ENCODE data around the gene ASPRV1. TPM values are rescaled to one million over a fixed set of nuclear protein-coding genes. Genes with fewer than 3 reads are reported as not detected.

The ASPRV1 gene
- total RNA-seq, 1 experiment from 2014 or later: 1.3 TPM

GRCh38 chr2:69989441-69990105 lies 28.1 kb upstream of the ASPRV1 start:
- DNase-seq (ENCODE audit: low spot score): no peak
- in situ Hi-C loops (cut with HindIII; ENCODE audit: low sequenced_read_pairs): no loop called here

GRCh38 chr2:69989009-69989408 lies 27.6 kb upstream of the ASPRV1 start:
- no peak for DNase-seq (ENCODE audit: low spot score)
- in situ Hi-C loops (cut with HindIII; ENCODE audit: low sequenced_read_pairs): no loop called here

- in situ Hi-C loops (cut with HindIII; ENCODE audit: low sequenced_read_pairs): no loop called here
- DNase-seq (ENCODE audit: low spot score): no peak
Observed at GRCh38 chr2:69988086-69988635, 26.7 kb upstream of the ASPRV1 start.

GRCh38 chr2:69986691-69987090 lies 25.3 kb upstream of the ASPRV1 start:
- DNase-seq (ENCODE audit: low spot score): no peak
- in situ Hi-C loops (cut with HindIII; ENCODE audit: low sequenced_read_pairs): no loop called here

GRCh38 chr2:69985688-69986087 lies 24.3 kb upstream of the ASPRV1 start:
- in situ Hi-C loops (cut with HindIII; ENCODE audit: low sequenced_read_pairs): no loop called here
- DNase-seq (ENCODE audit: low spot score): no peak

GRCh38 chr2:69985216-69985615 lies 23.8 kb upstream of the ASPRV1 start:
- DNase-seq (ENCODE audit: low spot score): no peak
- in situ Hi-C loops (cut with HindIII; ENCODE audit: low sequenced_read_pairs): no loop called here

GRCh38 chr2:69983392-69983966 lies 22.0 kb upstream of the ASPRV1 start:
- in situ Hi-C loops (cut with HindIII; ENCODE audit: low sequenced_read_pairs): no loop called here
- no peak for DNase-seq (ENCODE audit: low spot score)

- DNase-seq (ENCODE audit: low spot score): no peak
- in situ Hi-C loops (cut with HindIII; ENCODE audit: low sequenced_read_pairs): no loop called here
Observed at GRCh38 chr2:69979902-69980807, 18.7 kb upstream of the ASPRV1 start.

- in situ Hi-C loops (cut with HindIII; ENCODE audit: low sequenced_read_pairs): no loop called here
- DNase-seq (ENCODE audit: low spot score): no peak
Observed at GRCh38 chr2:69977906-69978482, 16.6 kb upstream of the ASPRV1 start.

- no peak for DNase-seq (ENCODE audit: low spot score)
- in situ Hi-C loops (cut with HindIII; ENCODE audit: low sequenced_read_pairs): no loop called here
Observed at GRCh38 chr2:69977186-69977585, 15.8 kb upstream of the ASPRV1 start.

- no peak for DNase-seq (ENCODE audit: low spot score)
- in situ Hi-C loops (cut with HindIII; ENCODE audit: low sequenced_read_pairs): no loop called here
Observed at GRCh38 chr2:69975853-69976462, 14.5 kb upstream of the ASPRV1 start.

- in situ Hi-C loops (cut with HindIII; ENCODE audit: low sequenced_read_pairs): no loop called here
- DNase-seq (ENCODE audit: low spot score): no peak
Observed at GRCh38 chr2:69975136-69975852, 13.9 kb upstream of the ASPRV1 start.

- in situ Hi-C loops (cut with HindIII; ENCODE audit: low sequenced_read_pairs): no loop called here
- no peak for DNase-seq (ENCODE audit: low spot score)
Observed at GRCh38 chr2:69973335-69973735, 11.9 kb upstream of the ASPRV1 start.

- no peak for DNase-seq (ENCODE audit: low spot score)
- in situ Hi-C loops (cut with HindIII; ENCODE audit: low sequenced_read_pairs): no loop called here
Observed at GRCh38 chr2:69972822-69973221, 11.4 kb upstream of the ASPRV1 start.

- in situ Hi-C loops (cut with HindIII; ENCODE audit: low sequenced_read_pairs): no loop called here
- DNase-seq (ENCODE audit: low spot score): no peak
Observed at GRCh38 chr2:69969991-69970390, 8.6 kb upstream of the ASPRV1 start.

GRCh38 chr2:69969126-69969983 lies 7.9 kb upstream of the ASPRV1 start:
- DNase-seq (ENCODE audit: low spot score): no peak
- in situ Hi-C loops (cut with HindIII; ENCODE audit: low sequenced_read_pairs): no loop called here

- DNase-seq (ENCODE audit: low spot score): no peak
- in situ Hi-C loops (cut with HindIII; ENCODE audit: low sequenced_read_pairs): no loop called here
Observed at GRCh38 chr2:69968609-69969008, 7.2 kb upstream of the ASPRV1 start.

- DNase-seq (ENCODE audit: low spot score): no peak
- in situ Hi-C loops (cut with HindIII; ENCODE audit: low sequenced_read_pairs): no loop called here
Observed at GRCh38 chr2:69966496-69966895, 5.1 kb upstream of the ASPRV1 start.

All from G401 (cell line).